DOHH2 (cell line): ENCODE results near the gene GATA2.

Experiments
- H3F3A ChIP-seq: fragments of 200-600 bp; sonication (generic), shearing (Covaris generic); 2 replicates; pipeline ENCODE4 v1.6.0; 2016; ENCODE audit warnings: antibody characterized with exemption, mild to moderate bottlenecking; ENCODE audit not compliant: control insufficient read depth, insufficient read depth
- H3K27ac ChIP-seq: fragments of 200-600 bp; sonication (generic); 2 replicates; pipeline ENCODE4 v1.5.1; 2014; ENCODE audit warnings: low read depth, mild to moderate bottlenecking, low read length, moderate library complexity
- H3K27me3 ChIP-seq: fragments of 200-600 bp; sonication (generic); 2 replicates; pipeline ENCODE4 v1.6.1; 2014; ENCODE audit warnings: mild to moderate bottlenecking, low read length, mixed read lengths; ENCODE audit not compliant: control insufficient read depth
- H3K36me3 ChIP-seq: fragments of 200-600 bp; sonication (generic); 2 replicates; pipeline ENCODE4 v1.6.1; 2014; ENCODE audit warnings: mild to moderate bottlenecking, low read length, moderate library complexity, mixed read lengths; ENCODE audit not compliant: control insufficient read depth
- H3K4me1 ChIP-seq: fragments of 200-600 bp; sonication (generic); 2 replicates; pipeline ENCODE4 v1.6.1; 2014; ENCODE audit warnings: mild to moderate bottlenecking, low read length, mixed read lengths; ENCODE audit not compliant: control insufficient read depth
- H3K4me2 ChIP-seq: fragments of 200-600 bp; sonication (generic); 2 replicates; pipeline ENCODE4 v1.6.0; 2014; ENCODE audit warnings: mild to moderate bottlenecking, low read length, moderate library complexity
- H3K4me3 ChIP-seq: fragments of 200-600 bp; sonication (generic); 2 replicates; pipeline ENCODE4 v1.5.1; 2014; ENCODE audit warnings: mild to moderate bottlenecking, low read length, mixed read lengths
- H3K79me2 ChIP-seq: fragments of 200-600 bp; sonication (generic); 2 replicates; pipeline ENCODE4 v1.6.1; 2014; ENCODE audit warnings: mild to moderate bottlenecking, low read length, mixed read lengths; ENCODE audit not compliant: control insufficient read depth
- H3K9me2 ChIP-seq: fragments of 200-600 bp; sonication (generic); replicated peaks from 2 replicates; pipeline ENCODE4 v1.6.1; 2014; ENCODE audit warnings: mild to moderate bottlenecking, low read length, mixed read lengths; ENCODE audit not compliant: control insufficient read depth
- H3K9me3 ChIP-seq: fragments of 200-600 bp; sonication (generic); 2 replicates; pipeline ENCODE4 v1.6.1; 2014; ENCODE audit warnings: antibody characterized with exemption, low read length, mixed read lengths; ENCODE audit not compliant: control insufficient read depth, insufficient read depth
- H4K20me1 ChIP-seq: fragments of 200-600 bp; sonication (generic); 2 replicates; pipeline ENCODE4 v1.6.0; 2014; ENCODE audit warnings: low read depth, mild to moderate bottlenecking, antibody characterized with exemption, low read length, moderate library complexity; ENCODE audit not compliant: control insufficient read depth, insufficient read depth
- CTCF ChIP-seq: fragments of 200-600 bp; sonication (generic); IDR thresholded peaks from one replicate; pipeline ENCODE4 v1.5.1; 2014; ENCODE audit warnings: antibody characterized with exemption, mild to moderate bottlenecking, low read depth, low read length; ENCODE audit not compliant: poor library complexity, severe bottlenecking
- EZH2phosphoT487 ChIP-seq: fragments of 200-600 bp; sonication (generic); IDR thresholded peaks from 2 replicates; pipeline ENCODE4 v1.6.1; 2017; ENCODE audit warnings: borderline replicate concordance, mild to moderate bottlenecking, antibody characterized with exemption, low read length, moderate library complexity, mixed read lengths

Gene GATA2

GRCh38 chr3:128466840-128467541, 26.0 kb downstream of the GATA2 start, which contains the start of gene DNAJB8:
TSS of gene DNAJB8 (minus strand) at chr3:128466890. CDS start at chr3:128463245, 3,645 bp downstream.
- Histone ChIP-seq H3K27ac (no peak within 1 kb of the TSS), H4K20me1 (no peaks in the 10 kb centered on the region), H3K27me3 (0 out of 2 replicates have a peak, but pooled peaks cover 3% of the 10 kb centered on the region), H3K4me2 (no peak within 1 kb of the TSS), H3K9me3 (no peaks in the 10 kb centered on the region), H3K36me3 (no peaks in the 10 kb centered on the region), H3K4me3 (no peak within 1 kb of the TSS), H3K79me2 (no peaks in the 10 kb centered on the region), H3K4me1 (no peaks in the 10 kb centered on the region), H3K9me2 (no peaks in the 10 kb centered on the region), H3F3A (no peaks in the 10 kb centered on the region)
- TF ChIP-seq EZH2phosphoT487 (no peak), CTCF (no peak)

- Histone ChIP-seq H3K4me1 (no peaks in the 10 kb centered on the region), H3K27ac (no peak overlapping the region), H3K79me2 (no peaks in the 10 kb centered on the region), H4K20me1 (no peaks in the 10 kb centered on the region), H3K9me2 (no peaks in the 10 kb centered on the region), H3K9me3 (no peaks in the 10 kb centered on the region), H3K27me3 (0 out of 2 replicates have a peak, but pooled peaks cover 3% of the 10 kb centered on the region), H3K4me3 (no peak overlapping the region), H3K4me2 (no peak overlapping the region), H3K36me3 (no peaks in the 10 kb centered on the region), H3F3A (no peaks in the 10 kb centered on the region)
- TF ChIP-seq EZH2phosphoT487, result no peak
- TF ChIP-seq CTCF, result no peak
Measured at GRCh38 chr3:128464702-128465101, 28.3 kb downstream of the GATA2 start.

GRCh38 chr3:128464188-128464587, 28.8 kb downstream of the GATA2 start:
- H3K4me3 ChIP-seq, result no peak overlapping the region
- H3K79me2 ChIP-seq, result no peaks in the 10 kb centered on the region
- no peak overlapping the region for H3K27ac ChIP-seq
- H3K9me3 ChIP-seq, result no peaks in the 10 kb centered on the region
- H3K4me2 ChIP-seq, result no peak overlapping the region
- 0 out of 2 replicates have a peak, but pooled peaks cover 3% of the 10 kb centered on the region for H3K27me3 ChIP-seq
- H3F3A ChIP-seq, result no peaks in the 10 kb centered on the region
- H4K20me1 ChIP-seq, result no peaks in the 10 kb centered on the region
- H3K9me2 ChIP-seq, result no peaks in the 10 kb centered on the region
- no peak for TF ChIP-seq EZH2phosphoT487
- TF ChIP-seq CTCF, result no peak
- no peaks in the 10 kb centered on the region for H3K36me3 ChIP-seq
- H3K4me1 ChIP-seq, result no peaks in the 10 kb centered on the region
